HG03095 (cell line): ENCODE results near the gene ARHGAP26.

Experiments used
- ATAC-seq: cut with Tn5 transposase; IDR thresholded peaks from one replicate; pipeline ENCODE4 v1.9.1; 2021; ENCODE audit warnings: moderate library complexity; ENCODE audit not compliant: unreplicated experiment

Gene ARHGAP26

DNA sequence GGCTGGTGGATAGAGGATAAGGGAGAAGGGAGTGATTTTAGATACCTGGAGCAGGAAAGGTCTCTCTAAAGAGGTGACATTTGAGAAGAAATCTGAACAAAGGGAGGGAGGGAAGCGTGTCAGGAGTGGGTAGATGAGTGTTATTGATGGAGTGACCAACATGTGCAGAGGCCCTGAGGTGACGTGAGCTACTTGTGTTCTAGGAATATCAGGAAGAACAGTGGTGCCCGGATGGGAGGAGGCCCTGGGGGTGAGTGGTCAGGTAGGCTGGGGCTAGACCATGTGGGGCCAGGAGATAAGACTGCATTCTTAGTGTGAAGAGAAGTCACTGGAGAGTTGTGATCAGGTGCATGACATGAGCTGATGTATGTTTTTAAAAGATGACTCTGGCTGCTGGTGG lies 256.2 kb downstream of the ARHGAP26 start:
- ATAC-seq, result no peak

- no peak for ATAC-seq
These were observed 259.1 kb downstream of the ARHGAP26 start for GRCh38 chr5:143029293-143029692.

- ATAC-seq, result no peak
These were observed 260.2 kb downstream of the ARHGAP26 start for GRCh38 chr5:143030349-143030748.

- no peak for ATAC-seq
These were observed 261.8 kb downstream of the ARHGAP26 start for GRCh38 chr5:143031781-143032580.

GRCh38 chr5:143032581-143032836 lies 262.3 kb downstream of the ARHGAP26 start:
- no peak for ATAC-seq

DNA sequence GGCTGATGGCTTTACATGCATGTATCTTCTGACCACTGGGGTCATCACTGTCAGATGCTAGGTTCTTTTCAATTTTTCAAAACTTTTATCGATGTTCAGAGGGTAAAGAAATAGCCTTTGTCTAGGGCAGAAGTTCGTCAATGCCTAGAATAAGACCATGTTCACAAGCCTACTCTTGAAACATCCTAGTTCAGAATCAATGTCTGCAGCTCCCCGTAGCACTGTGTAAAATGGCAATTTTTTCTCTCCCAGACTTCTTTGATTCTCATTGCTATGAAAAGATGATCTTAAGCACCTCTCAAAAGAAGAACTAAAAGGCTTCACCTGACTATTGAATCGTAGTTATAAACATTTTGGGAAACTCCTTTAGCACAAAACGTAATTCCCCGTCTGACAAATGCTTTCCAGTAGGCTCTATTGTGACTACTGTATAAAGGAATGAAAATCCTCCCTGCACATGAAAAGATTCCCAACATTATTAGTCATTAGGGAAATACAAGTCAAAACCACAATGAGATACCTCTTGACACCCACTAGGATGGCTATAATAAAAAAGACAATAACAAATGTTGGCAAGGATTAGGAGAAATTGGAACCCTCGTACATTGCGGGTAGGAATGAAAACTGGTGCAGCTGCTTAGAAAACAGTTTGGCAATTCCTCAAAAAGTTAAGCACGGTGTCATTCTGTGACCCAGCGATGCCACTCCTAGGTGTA lies 263.5 kb downstream of the ARHGAP26 start:
- ATAC-seq, result no peak

DNA sequence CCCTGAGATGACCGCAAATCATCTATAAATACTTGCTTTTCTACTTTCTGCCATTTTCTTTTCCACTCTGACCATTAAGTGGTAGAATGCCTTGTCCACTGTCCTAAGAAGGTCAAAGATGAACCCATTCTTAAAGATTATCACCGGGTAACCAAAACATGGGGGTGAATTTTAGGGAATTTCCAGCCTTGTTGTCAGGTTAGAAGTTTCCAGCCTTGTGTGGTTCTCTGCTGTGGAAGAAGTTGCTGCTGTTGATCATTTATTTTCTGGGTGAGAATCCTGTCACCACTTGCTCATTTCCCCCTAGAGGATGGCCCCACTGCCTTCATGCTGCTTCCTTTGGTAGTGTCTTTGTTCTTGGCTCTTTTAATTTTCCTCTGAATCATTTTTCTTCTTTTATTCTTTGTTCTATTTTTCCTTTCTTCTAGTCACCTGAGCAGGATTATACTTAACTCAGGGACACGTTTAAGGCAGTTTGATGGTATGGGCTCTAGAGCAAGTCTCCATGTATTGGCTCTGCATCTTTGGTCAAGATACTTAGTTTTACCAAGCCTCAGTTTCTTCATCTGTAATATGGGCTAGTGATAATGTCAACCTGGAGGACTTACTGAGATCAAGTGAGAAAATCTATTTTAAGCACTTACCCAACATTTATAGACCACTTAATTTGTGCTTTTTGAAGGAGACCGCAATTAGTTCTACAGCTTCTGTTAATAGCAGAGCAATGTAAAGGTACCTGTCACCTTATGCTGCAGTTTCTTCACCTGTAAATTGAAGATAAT lies 266.2 kb downstream of the ARHGAP26 start:
- ATAC-seq, result no peak

DNA sequence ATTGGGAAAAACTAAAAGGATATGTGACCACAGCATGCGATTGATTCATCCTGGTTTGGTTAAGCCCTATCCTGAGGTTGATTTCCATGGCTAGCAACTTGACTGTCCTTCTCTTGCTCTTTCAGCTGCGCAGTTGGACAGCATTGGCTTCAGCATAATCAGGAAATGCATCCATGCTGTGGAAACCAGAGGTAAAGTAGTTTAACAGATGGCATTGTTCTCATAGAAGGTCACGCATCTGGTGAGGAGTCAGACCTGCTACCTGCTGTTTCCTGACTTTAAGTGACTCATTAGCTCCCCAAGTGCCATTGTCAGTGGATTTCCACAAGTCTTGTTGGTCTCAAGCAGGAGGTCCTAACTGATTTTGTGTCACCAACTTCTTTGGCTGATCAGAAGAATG lies 266.9 kb downstream of the ARHGAP26 start:
- ATAC-seq, result no peak

- ATAC-seq, result no peak
These were observed 267.5 kb downstream of the ARHGAP26 start for GRCh38 chr5:143037708-143038107.

- no peak for ATAC-seq
These were observed 270.4 kb downstream of the ARHGAP26 start for GRCh38 chr5:143040622-143041021.

- no peak for ATAC-seq
These were observed 271.3 kb downstream of the ARHGAP26 start for GRCh38 chr5:143041461-143041860.

GRCh38 chr5:143041972-143042770 lies 272.0 kb downstream of the ARHGAP26 start:
- ATAC-seq, result no peak

DNA sequence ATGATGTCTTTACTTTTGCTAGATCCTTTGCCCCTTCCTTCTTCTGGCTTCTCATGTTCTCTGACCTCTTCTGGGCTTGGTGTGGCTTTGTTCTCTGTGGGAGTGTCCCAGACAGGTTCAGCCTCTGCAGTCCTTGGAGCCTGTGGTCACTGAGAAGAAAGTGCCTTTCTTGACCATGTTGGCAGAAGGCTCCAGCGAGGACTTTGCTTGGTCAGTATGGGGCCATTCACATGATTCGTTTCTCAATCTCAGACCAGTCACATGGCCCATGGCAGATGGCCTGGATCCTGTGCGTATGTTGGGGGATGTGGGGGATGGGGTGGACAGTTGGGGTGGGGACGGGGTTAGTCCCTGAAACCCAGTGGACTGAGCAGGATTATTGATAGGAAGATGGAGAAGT lies 274.1 kb downstream of the ARHGAP26 start:
- no peak for ATAC-seq

GRCh38 chr5:143045062-143045461 lies 274.9 kb downstream of the ARHGAP26 start:
- ATAC-seq, result no peak

DNA sequence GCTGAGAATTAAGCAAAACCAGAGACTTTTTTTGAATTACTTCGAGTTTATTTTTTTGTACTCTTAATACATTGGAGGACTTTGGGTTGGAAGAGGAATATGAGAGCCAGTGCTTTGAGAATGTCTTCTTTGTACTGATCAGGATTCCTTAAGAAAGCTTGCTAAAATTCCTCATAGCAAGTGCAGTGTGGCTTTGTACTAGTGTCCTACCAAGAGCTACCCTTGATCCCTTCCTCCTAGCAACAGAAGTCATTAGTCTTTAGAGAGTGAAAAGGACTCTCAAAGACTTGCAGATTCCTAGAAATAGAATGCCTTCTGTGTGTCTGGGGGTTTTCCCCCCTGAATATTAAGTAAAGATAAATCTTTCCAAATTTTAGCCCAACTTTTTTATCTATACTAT lies 276.1 kb downstream of the ARHGAP26 start:
- no peak for ATAC-seq

DNA sequence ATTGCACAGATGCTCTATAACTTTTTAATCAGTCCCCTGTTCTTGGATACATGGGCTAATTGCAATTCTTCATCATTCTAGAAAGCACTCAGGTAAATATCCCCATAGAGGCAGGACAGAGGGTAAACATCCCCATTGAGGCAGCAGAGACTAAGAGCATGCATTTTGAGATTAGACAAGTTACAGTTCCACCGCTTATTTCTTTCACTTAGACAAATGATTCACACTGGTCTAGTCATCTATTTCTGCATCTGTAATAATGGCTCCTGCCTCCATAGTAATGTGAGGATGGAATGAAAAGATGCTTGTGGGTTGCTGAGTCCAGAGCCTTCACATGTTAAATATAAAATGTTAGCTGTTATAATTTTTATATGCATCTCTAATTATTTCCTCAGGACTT lies 276.9 kb downstream of the ARHGAP26 start:
- ATAC-seq, result no peak

- ATAC-seq, result no peak
These were observed 280.0 kb downstream of the ARHGAP26 start for GRCh38 chr5:143050183-143050582.

GRCh38 chr5:143051244-143052058 lies 281.3 kb downstream of the ARHGAP26 start:
- no peak for ATAC-seq

GRCh38 chr5:143052967-143053682 lies 282.9 kb downstream of the ARHGAP26 start:
- ATAC-seq, result no peak

DNA sequence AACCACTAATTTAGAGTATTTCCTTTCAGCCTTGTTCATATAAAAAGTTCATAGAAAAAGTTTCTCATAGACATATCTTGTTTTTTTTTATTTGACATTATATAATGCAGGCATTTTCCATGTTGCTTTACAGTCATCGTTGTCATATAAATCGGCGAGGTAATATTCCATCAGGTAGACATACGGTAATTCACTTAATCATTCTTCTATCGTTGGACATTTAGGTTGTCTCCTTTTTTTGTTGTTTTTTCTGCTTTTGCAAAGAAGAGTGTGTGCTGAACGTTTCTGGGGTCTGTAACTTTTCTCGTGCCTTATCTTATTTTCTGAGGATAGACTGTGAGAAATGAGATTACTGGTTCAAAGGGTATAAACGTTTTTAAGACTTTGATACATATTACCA lies 283.6 kb downstream of the ARHGAP26 start:
- ATAC-seq, result no peak
